GM20000 (cell line): Measurements from ENCODE around the gene ASTN2.

Experiments
- DNase-seq: peaks from one replicate; pipeline ENCODE4 v3.0.0; 2012; ENCODE audit warnings: low spot score
- CTCF ChIP-seq: IDR thresholded peaks from 2 replicates; pipeline ENCODE4 v1.5.1; 2012; ENCODE audit warnings: mild to moderate bottlenecking, control low read depth; ENCODE audit errors: extremely low read depth, missing control alignments

Gene ASTN2

DNA sequence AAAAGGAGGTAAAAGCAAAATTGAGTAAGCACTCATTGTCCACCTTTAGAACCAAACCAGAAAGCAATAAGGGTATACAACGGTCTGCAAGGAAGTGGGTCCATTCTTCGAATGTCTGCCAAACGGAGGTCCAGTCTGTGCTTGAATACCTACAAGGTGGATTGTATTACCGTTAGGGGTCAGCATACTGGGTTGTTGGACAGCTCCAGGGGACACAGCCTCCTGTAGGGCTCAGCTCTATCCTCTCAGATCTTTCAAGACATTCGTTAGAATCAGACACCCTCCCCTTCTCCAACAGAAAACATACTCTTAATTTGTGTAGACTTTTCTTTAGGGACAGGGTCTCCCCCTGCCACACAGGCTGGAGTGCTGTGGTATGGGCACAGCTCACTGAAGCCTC, 5.5 kb downstream of the ASTN2 start:
- DNase-seq: no peak

GRCh38 chr9:117407436-117408022, 7.3 kb downstream of the ASTN2 start:
- DNase-seq: no peak

More for the DNA sequence above, 5.5 kb downstream of the ASTN2 start:
- TF ChIP-seq CTCF: no peak

GRCh38 chr9:117405950-117406705, 8.7 kb downstream of the ASTN2 start:
- DNase-seq: no peak
- TF ChIP-seq CTCF: no peak

More at GRCh38 chr9:117407436-117408022, 7.3 kb downstream of the ASTN2 start:
- TF ChIP-seq CTCF: no peak

DNA sequence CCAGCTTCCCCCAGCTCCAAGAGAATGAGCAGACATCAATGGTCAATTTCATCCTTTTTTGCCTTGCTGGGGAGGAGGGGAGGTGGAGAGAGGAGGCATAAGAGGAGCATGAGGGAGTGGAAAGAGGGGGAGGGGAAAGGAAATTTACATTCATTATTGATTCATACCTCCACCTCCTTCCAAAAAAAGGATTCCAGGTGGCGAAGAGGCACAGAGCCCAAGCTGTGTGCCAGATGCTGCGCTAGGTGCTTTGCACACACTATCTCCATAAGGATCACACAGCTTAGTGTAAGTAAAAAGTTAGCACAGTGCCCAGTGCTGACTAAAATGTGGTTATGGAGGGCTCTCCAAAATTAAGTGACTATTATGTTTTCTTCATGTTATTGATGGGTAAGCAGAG, 11.0 kb downstream of the ASTN2 start:
- DNase-seq: no peak
- TF ChIP-seq CTCF: no peak

DNA sequence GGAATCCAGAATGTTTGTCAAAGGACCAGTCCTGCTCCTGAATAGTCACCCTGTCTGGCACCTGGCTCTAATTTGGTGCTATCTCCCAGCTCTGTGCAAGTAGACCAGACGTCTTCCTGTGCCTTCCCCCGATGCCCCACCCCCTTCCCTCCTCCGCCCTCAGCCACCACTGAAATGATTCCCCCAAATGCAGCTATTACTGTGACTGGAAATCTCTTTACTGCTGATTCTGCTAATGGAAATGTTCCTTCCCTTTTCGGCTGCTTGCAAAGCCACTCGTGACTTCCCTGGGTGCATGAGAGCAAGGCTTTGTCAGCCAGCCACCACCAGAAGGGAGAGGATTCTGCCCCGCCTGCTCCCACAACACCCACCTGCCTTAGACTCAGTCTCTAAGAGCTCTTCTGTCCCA, 11.4 kb downstream of the ASTN2 start:
- no peak for TF ChIP-seq CTCF
- DNase-seq: no peak

- no peak for DNase-seq
- TF ChIP-seq CTCF: no peak
These were observed 14.7 kb downstream of the ASTN2 start for GRCh38 chr9:117400171-117400570.

- DNase-seq: no peak
These were observed 19.7 kb downstream of the ASTN2 start for GRCh38 chr9:117395151-117395650.

More at GRCh38 chr9:117395151-117395650, 19.7 kb downstream of the ASTN2 start:
- TF ChIP-seq CTCF: no peak
